ENCODE data around the gene SPDYE2.
"Not testable (repeated sequence)": the region's sequence is repeated elsewhere in the genome, so short reads cannot be mapped to it uniquely, and the experiment has no call there.

DNA sequence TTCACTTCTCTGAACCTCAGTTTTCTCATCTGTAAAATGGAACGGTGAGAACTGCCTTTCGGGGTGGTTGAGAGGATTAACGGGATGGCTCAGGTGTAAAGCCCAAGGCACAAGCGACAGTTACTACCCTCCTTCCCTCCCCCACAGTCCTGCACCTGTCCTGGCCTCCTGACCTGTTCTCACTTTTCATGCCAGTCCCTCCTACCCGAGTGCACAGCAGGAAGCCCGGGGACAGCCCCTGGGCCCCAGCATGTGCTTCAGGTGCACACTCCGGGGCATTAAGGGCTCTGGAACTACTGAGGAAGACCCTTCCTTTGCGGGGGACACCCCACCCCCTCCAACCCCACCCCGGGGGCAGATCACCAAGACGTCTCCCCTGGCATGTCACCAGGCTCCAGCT lies 34.1 kb upstream of the SPDYE2 start:
- TF ChIP-seq, protein P1, sequence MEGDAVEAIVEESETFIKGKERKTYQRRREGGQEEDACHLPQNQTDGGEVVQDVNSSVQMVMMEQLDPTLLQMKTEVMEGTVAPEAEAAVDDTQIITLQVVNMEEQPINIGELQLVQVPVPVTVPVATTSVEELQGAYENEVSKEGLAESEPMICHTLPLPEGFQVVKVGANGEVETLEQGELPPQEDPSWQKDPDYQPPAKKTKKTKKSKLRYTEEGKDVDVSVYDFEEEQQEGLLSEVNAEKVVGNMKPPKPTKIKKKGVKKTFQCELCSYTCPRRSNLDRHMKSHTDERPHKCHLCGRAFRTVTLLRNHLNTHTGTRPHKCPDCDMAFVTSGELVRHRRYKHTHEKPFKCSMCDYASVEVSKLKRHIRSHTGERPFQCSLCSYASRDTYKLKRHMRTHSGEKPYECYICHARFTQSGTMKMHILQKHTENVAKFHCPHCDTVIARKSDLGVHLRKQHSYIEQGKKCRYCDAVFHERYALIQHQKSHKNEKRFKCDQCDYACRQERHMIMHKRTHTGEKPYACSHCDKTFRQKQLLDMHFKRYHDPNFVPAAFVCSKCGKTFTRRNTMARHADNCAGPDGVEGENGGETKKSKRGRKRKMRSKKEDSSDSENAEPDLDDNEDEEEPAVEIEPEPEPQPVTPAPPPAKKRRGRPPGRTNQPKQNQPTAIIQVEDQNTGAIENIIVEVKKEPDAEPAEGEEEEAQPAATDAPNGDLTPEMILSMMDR (IDR thresholded peaks at IDR 0.05; ENCODE audit: extremely low read depth in 1 of 2, insufficient read depth in 1 of 2, low read depth in 1 of 2, low read length in 2 of 2): not testable (repeated sequence)
- TF ChIP-seq POLR2A (IDR thresholded peaks at IDR 0.05; ENCODE audit: low read depth, low read length); EZH2 (IDR thresholded peaks at IDR 0.05; ENCODE audit: borderline replicate concordance, low read depth, low read length, severe bottlenecking); GATA2 (IDR thresholded peaks at IDR 0.05; ENCODE audit: insufficient read depth, insufficient read length, low read depth, low read length); POLR2AphosphoS5 (IDR thresholded peaks at IDR 0.05; ENCODE audit: insufficient read depth, low read depth, low read length); JUN (IDR thresholded peaks at IDR 0.05; ENCODE audit: borderline replicate concordance, insufficient read depth, insufficient read length, low read depth): not testable (repeated sequence)
- TF ChIP-seq, protein P2, sequence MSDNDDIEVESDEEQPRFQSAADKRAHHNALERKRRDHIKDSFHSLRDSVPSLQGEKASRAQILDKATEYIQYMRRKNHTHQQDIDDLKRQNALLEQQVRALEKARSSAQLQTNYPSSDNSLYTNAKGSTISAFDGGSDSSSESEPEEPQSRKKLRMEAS (IDR thresholded peaks at IDR 0.05; ENCODE audit: insufficient read depth, insufficient read length): not testable (repeated sequence)

Data from endothelial cell of umbilical vein (primary cell).